HepG2 (cell line): ENCODE data around the gene HIGD1C. TPM values are rescaled to one million over a fixed set of nuclear protein-coding genes. Genes with fewer than 3 reads are reported as not detected.
A peak's percentile ranks its signal among the peaks of the same experiment; 100 is the strongest.

Experiments
- ATRX ChIP-seq: sonication (generic); formaldehyde crosslinking; IDR thresholded peaks from 2 replicates; pipeline ENCODE4 v1.4.0; 2020; ENCODE audit warnings: missing genetic modification reagents, borderline replicate concordance
- DNMT3B ChIP-seq: conservative IDR thresholded peaks from 2 replicates; pipeline ENCODE4 v1.6.1; 2016; ENCODE audit warnings: missing biosample characterization, control low read depth
- HES4 ChIP-seq: sonication (generic); formaldehyde crosslinking; IDR thresholded peaks from 2 replicates; pipeline ENCODE4 v1.9.0; 2021; ENCODE audit warnings: mild to moderate bottlenecking, missing genetic modification reagents, borderline replicate concordance
- HNRNPK ChIP-seq: fragments of 200-400 bp; formaldehyde crosslinking; IDR thresholded peaks from 2 replicates; pipeline ENCODE4 v1.6.1; 2018; ENCODE audit warnings: low read length, low read depth, moderate library complexity, mild to moderate bottlenecking; ENCODE audit not compliant: poor library complexity, severe bottlenecking
- KDM1A ChIP-seq: IDR thresholded peaks from 2 replicates; pipeline ENCODE4 v1.6.1; 2016; ENCODE audit warnings: missing compliant biosample characterization
- NFATC3 ChIP-seq: sonication (generic); formaldehyde crosslinking; IDR thresholded peaks from 2 replicates; pipeline ENCODE4 v1.5.1; 2020; ENCODE audit warnings: mild to moderate bottlenecking, missing genetic modification reagents
- NR1H2 ChIP-seq: sonication (generic); formaldehyde crosslinking; IDR thresholded peaks from 2 replicates; pipeline ENCODE4 v1.8.1; 2022; ENCODE audit warnings: low read depth, missing genetic modification reagents, borderline replicate concordance
- SATB2 ChIP-seq: sonication (generic); formaldehyde crosslinking; IDR thresholded peaks from 2 replicates; pipeline ENCODE4 v1.5.0; 2020; ENCODE audit warnings: missing genetic modification reagents
- SKI ChIP-seq: fragments of 450-650 bp; IDR thresholded peaks from one replicate; pipeline ENCODE4 v1.6.1; 2018; ENCODE audit warnings: mild to moderate bottlenecking; ENCODE audit not compliant: partially characterized antibody
- SNAPC2 ChIP-seq: sonication (generic); formaldehyde crosslinking; IDR thresholded peaks from 2 replicates; pipeline ENCODE4 v1.8.1; 2022; ENCODE audit warnings: mild to moderate bottlenecking, missing genetic modification reagents
- ZNF501 ChIP-seq: sonication (generic); formaldehyde crosslinking; IDR thresholded peaks from 2 replicates; pipeline ENCODE4 v1.5.1; 2020; ENCODE audit warnings: mild to moderate bottlenecking, moderate library complexity, missing genetic modification reagents
- polyA plus RNA-seq, 8 experiments: library from polyadenylated mRNA; depleted of rRNA in 3 of 8; stranded (reverse) in 7 of 8; unstranded in 1 of 8; fragments of >200 nt; fragmentation: Illumina TruSeq in 4 of 8; extraction: Trizol in 4 of 8; gene quantifications; 2 replicates each; pipeline versions ENCODE4 v1.2.1 to v1.2.3, GENCODE V29; 2011 to 2016; ENCODE audit warnings: low read depth in 4 of 8, missing spikeins in 1 of 8, mixed read lengths in 1 of 8; ENCODE audit not compliant: insufficient read depth in 1 of 8
- total RNA-seq, 5 experiments: library from RNA; depleted of rRNA; stranded (reverse); fragments of >200 nt; fragmentation: Illumina TruSeq; extraction: Trizol; gene quantifications; 2 replicates each; pipeline ENCODE4 v1.2.3, GENCODE V29; 2016; ENCODE audit warnings: low read depth in 1 of 5
- TF ChIP-seq, protein P1 (sequence below): sonication (generic); formaldehyde crosslinking; IDR thresholded peaks from 2 replicates; pipeline ENCODE4 v1.4.0; 2020; ENCODE audit warnings: low read depth, mild to moderate bottlenecking, missing genetic modification reagents
- TF ChIP-seq, protein P2 (sequence below): sonication (generic); formaldehyde crosslinking; IDR thresholded peaks from 2 replicates; pipeline ENCODE4 v1.8.0; 2022; ENCODE audit warnings: mild to moderate bottlenecking, missing genetic modification reagents
- TF ChIP-seq, protein P3 (sequence below): sonication (generic); formaldehyde crosslinking; IDR thresholded peaks from 2 replicates; pipeline ENCODE4 v1.8.1; 2023; ENCODE audit warnings: mild to moderate bottlenecking, missing genetic modification reagents, borderline replicate concordance
- TF ChIP-seq, protein P4 (sequence below): IDR thresholded peaks from 2 replicates; pipeline ENCODE4 v1.6.1; 2016; ENCODE audit warnings: low read depth, control low read depth
- TF ChIP-seq, protein P5 (sequence below): sonication (generic); formaldehyde crosslinking; conservative IDR thresholded peaks from 2 replicates; pipeline ENCODE4 v1.4.0; 2020; ENCODE audit warnings: missing genetic modification reagents
- TF ChIP-seq, protein P6 (sequence below): sonication (generic); formaldehyde crosslinking; IDR thresholded peaks from 2 replicates; pipeline ENCODE4 v1.5.0; 2020; ENCODE audit warnings: mild to moderate bottlenecking, missing genetic modification reagents
- TF ChIP-seq, protein P7 (sequence below), 2 experiments: sonication (generic) in 1 of 2; formaldehyde crosslinking in 1 of 2; IDR thresholded peaks; 2 replicates each; pipeline versions ENCODE4 v1.4.0 to v1.6.1; 2018 to 2020; ENCODE audit warnings: missing genetic modification reagents in 2 of 2, borderline replicate concordance in 1 of 2, low read depth in 1 of 2, mild to moderate bottlenecking in 1 of 2, missing biosample characterization in 1 of 2

Gene HIGD1C
- total and polyA plus RNA-seq, 2 of the 13 experiments (the other 11 are each of a cell fraction or from before 2014, with no cell fraction given): not detected

DNA sequence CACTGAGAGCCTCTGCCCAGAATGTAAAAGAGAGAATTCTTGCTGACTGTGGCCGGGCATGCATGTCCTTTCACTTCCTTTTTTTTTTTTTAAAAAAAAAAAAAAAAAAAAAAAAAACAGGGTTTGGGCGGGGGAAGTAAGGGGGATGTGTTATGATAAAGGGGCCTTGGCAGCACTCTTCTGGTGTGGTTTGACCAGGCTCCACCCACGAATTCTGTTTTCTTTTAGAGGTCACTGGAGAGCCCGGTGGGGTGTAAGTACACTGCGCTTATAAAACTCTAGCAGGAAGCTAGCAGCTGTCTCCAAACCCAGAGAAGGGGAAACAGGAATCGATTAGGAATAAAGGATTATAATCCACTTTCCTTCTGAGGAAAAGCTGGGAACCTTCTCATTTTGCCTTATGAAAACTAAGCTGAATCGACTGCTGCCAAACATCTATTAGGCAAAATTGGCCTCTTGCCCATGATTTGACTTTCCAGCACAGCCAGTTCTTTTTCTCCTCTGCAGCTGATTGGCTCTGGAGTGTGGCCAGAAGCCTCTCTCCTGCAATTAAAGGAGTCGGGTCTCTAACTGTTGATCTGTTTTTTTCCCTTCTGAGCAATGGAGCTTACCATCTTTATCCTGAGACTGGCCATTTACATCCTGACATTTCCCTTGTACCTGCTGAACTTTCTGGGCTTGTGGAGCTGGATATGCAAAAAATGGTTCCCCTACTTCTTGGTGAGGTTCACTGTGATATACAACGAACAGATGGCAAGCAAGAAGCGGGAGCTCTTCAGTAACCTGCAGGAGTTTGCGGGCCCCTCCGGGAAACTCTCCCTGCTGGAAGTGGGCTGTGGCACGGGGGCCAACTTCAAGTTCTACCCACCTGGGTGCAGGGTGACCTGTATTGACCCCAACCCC is 27.7 kb upstream of the HIGD1C start (continued):
- TF ChIP-seq, protein P1, sequence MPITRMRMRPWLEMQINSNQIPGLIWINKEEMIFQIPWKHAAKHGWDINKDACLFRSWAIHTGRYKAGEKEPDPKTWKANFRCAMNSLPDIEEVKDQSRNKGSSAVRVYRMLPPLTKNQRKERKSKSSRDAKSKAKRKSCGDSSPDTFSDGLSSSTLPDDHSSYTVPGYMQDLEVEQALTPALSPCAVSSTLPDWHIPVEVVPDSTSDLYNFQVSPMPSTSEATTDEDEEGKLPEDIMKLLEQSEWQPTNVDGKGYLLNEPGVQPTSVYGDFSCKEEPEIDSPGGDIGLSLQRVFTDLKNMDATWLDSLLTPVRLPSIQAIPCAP (CRISPR knock-in tag): no peak
- TF ChIP-seq NR1H2 (CRISPR knock-in tag) (no peak), NFATC3 (CRISPR knock-in tag) (no peak), HNRNPK (no peak), SATB2 (CRISPR knock-in tag) (no peak), SKI (no peak), DNMT3B (no peak), ATRX (no peak), ZNF501 (peak; percentile 84), KDM1A (no peak), SNAPC2 (CRISPR knock-in tag) (no peak), HES4 (CRISPR knock-in tag) (no peak)
- TF ChIP-seq, protein P2, sequence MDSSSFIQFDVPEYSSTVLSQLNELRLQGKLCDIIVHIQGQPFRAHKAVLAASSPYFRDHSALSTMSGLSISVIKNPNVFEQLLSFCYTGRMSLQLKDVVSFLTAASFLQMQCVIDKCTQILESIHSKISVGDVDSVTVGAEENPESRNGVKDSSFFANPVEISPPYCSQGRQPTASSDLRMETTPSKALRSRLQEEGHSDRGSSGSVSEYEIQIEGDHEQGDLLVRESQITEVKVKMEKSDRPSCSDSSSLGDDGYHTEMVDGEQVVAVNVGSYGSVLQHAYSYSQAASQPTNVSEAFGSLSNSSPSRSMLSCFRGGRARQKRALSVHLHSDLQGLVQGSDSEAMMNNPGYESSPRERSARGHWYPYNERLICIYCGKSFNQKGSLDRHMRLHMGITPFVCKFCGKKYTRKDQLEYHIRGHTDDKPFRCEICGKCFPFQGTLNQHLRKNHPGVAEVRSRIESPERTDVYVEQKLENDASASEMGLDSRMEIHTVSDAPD (CRISPR knock-in tag): no peak
- TF ChIP-seq, protein P3, sequence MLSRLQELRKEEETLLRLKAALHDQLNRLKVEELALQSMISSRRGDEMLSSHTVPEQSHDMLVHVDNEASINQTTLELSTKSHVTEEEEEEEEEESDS (CRISPR knock-in tag): no peak
- TF ChIP-seq, protein P4, sequence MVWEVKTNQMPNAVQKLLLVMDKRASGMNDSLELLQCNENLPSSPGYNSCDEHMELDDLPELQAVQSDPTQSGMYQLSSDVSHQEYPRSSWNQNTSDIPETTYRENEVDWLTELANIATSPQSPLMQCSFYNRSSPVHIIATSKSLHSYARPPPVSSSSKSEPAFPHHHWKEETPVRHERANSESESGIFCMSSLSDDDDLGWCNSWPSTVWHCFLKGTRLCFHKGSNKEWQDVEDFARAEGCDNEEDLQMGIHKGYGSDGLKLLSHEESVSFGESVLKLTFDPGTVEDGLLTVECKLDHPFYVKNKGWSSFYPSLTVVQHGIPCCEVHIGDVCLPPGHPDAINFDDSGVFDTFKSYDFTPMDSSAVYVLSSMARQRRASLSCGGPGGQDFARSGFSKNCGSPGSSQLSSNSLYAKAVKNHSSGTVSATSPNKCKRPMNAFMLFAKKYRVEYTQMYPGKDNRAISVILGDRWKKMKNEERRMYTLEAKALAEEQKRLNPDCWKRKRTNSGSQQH: 0 out of 2 replicates have a peak, but pooled peaks have one; percentile 18
- TF ChIP-seq, protein P5, sequence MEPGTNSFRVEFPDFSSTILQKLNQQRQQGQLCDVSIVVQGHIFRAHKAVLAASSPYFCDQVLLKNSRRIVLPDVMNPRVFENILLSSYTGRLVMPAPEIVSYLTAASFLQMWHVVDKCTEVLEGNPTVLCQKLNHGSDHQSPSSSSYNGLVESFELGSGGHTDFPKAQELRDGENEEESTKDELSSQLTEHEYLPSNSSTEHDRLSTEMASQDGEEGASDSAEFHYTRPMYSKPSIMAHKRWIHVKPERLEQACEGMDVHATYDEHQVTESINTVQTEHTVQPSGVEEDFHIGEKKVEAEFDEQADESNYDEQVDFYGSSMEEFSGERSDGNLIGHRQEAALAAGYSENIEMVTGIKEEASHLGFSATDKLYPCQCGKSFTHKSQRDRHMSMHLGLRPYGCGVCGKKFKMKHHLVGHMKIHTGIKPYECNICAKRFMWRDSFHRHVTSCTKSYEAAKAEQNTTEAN (CRISPR knock-in tag): 0 out of 2 replicates have a peak, but pooled peaks have one; percentile 6
- TF ChIP-seq, protein P6, sequence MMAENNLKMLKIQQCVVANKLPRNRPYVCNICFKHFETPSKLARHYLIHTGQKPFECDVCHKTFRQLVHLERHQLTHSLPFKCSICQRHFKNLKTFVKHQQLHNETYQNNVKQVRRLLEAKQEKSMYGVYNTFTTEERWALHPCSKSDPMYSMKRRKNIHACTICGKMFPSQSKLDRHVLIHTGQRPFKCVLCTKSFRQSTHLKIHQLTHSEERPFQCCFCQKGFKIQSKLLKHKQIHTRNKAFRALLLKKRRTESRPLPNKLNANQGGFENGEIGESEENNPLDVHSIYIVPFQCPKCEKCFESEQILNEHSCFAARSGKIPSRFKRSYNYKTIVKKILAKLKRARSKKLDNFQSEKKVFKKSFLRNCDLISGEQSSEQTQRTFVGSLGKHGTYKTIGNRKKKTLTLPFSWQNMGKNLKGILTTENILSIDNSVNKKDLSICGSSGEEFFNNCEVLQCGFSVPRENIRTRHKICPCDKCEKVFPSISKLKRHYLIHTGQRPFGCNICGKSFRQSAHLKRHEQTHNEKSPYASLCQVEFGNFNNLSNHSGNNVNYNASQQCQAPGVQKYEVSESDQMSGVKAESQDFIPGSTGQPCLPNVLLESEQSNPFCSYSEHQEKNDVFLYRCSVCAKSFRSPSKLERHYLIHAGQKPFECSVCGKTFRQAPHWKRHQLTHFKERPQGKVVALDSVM: no peak
- TF ChIP-seq, protein P7, sequence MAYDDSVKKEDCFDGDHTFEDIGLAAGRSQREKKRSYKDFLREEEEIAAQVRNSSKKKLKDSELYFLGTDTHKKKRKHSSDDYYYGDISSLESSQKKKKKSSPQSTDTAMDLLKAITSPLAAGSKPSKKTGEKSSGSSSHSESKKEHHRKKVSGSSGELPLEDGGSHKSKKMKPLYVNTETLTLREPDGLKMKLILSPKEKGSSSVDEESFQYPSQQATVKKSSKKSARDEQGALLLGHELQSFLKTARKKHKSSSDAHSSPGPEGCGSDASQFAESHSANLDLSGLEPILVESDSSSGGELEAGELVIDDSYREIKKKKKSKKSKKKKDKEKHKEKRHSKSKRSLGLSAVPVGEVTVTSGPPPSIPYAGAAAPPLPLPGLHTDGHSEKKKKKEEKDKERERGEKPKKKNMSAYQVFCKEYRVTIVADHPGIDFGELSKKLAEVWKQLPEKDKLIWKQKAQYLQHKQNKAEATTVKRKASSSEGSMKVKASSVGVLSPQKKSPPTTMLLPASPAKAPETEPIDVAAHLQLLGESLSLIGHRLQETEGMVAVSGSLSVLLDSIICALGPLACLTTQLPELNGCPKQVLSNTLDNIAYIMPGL (CRISPR knock-in tag; IDR thresholded peaks at IDR 0.05; ENCODE audit: borderline replicate concordance in 1 of 2, low read depth in 1 of 2): peak; percentile 35 to 50; a peak in 1 of 4 replicates
